GM23338 (cell line): ENCODE measurements around the gene LDLRAD3. TPM values are rescaled to one million over a fixed set of nuclear protein-coding genes. Genes with fewer than 3 reads are reported as not detected.

Source experiments
- ATAC-seq: fragments of 200-7000 bp; cut with Tn5 transposase; 3 replicates; pipeline ENCODE4 v1.9.1; 2020
- DNase-seq: peaks from one replicate; pipeline ENCODE4 v3.0.0-alpha.2; 2015; ENCODE audit warnings: low spot score
- H2AFZ ChIP-seq: fragments of 200-600 bp; sonication (generic); 2 replicates; pipeline ENCODE4 v1.8.0; 2016; ENCODE audit warnings: antibody characterized with exemption, mild to moderate bottlenecking, moderate library complexity
- H3F3A ChIP-seq: fragments of 200-600 bp; sonication (generic); replicated peaks from 2 replicates; pipeline ENCODE4 v1.8.0; 2017; ENCODE audit warnings: antibody characterized with exemption, mixed run types, low read depth
- H3K27ac ChIP-seq: fragments of 200-600 bp; sonication (generic); 2 replicates; pipeline ENCODE4 v1.6.1; 2016; ENCODE audit warnings: low read depth
- H3K27me3 ChIP-seq: fragments of 200-600 bp; sonication (generic); 2 replicates; pipeline ENCODE4 v1.8.0; 2016; ENCODE audit warnings: mild to moderate bottlenecking, mixed run types, moderate library complexity; ENCODE audit not compliant: insufficient read depth
- H3K36me3 ChIP-seq: fragments of 200-600 bp; sonication (generic); 2 replicates; pipeline ENCODE4 v1.8.0; 2016; ENCODE audit warnings: mild to moderate bottlenecking; ENCODE audit not compliant: insufficient read depth
- H3K4me1 ChIP-seq: fragments of 200-600 bp; sonication (generic); 2 replicates; pipeline ENCODE4 v1.8.0; 2016; ENCODE audit warnings: mild to moderate bottlenecking, moderate library complexity; ENCODE audit not compliant: insufficient read depth
- H3K4me2 ChIP-seq: fragments of 200-600 bp; sonication (generic); 2 replicates; pipeline ENCODE4 v1.7.1; 2017; ENCODE audit warnings: mixed run types
- H3K4me3 ChIP-seq: fragments of 200-600 bp; sonication (generic); 2 replicates; pipeline ENCODE4 v1.6.1; 2016; ENCODE audit warnings: mixed run types
- H3K79me2 ChIP-seq: fragments of 200-600 bp; sonication (generic); replicated peaks from 2 replicates; pipeline ENCODE4 v1.8.0; 2017; ENCODE audit warnings: mild to moderate bottlenecking; ENCODE audit not compliant: insufficient read depth
- H3K9me2 ChIP-seq: fragments of 200-600 bp; sonication (generic); 2 replicates; pipeline ENCODE4 v1.8.0; 2017; ENCODE audit not compliant: insufficient read depth
- H4K20me1 ChIP-seq: fragments of 200-600 bp; sonication (generic); replicated peaks from 2 replicates; pipeline ENCODE4 v1.8.0; 2017; ENCODE audit warnings: mild to moderate bottlenecking; ENCODE audit not compliant: insufficient read depth
- H3K27ac Mint-ChIP-seq: 2 replicates; pipeline ENCODE4 v1.8.0; 2020; ENCODE audit warnings: inconsistent platforms, mild to moderate bottlenecking, moderate library complexity, mixed read lengths
- H3K27me3 Mint-ChIP-seq: 3 replicates; pipeline ENCODE4 v1.8.0; 2022; ENCODE audit warnings: low read depth, mild to moderate bottlenecking, moderate library complexity, mixed read lengths, inconsistent platforms; ENCODE audit not compliant: insufficient read depth, poor library complexity
- H3K36me3 Mint-ChIP-seq: 3 replicates; pipeline ENCODE4 v1.8.0; 2021; ENCODE audit warnings: low read depth, mild to moderate bottlenecking, inconsistent platforms, moderate library complexity, mixed read lengths
- H3K4me1 Mint-ChIP-seq: 3 replicates; pipeline ENCODE4 v1.8.0; 2020; ENCODE audit warnings: mild to moderate bottlenecking, inconsistent platforms, mixed read lengths
- H3K4me3 Mint-ChIP-seq: 3 replicates; pipeline ENCODE4 v1.8.0; 2021; ENCODE audit warnings: moderate library complexity, mild to moderate bottlenecking, inconsistent platforms, mixed read lengths
- H3K9me3 Mint-ChIP-seq: 3 replicates; pipeline ENCODE4 v1.8.0; 2020; ENCODE audit warnings: moderate library complexity, mild to moderate bottlenecking, inconsistent platforms, mixed read lengths
- CREB1 ChIP-seq: fragments of 250-450 bp; sonication (Bioruptor Pico); IDR thresholded peaks from 2 replicates; pipeline ENCODE4 v1.5.0; 2020; ENCODE audit warnings: low read depth, mild to moderate bottlenecking, moderate library complexity
- CTCF ChIP-seq, 2 experiments: fragments of 200-600 bp in 1 of 2; sonication (generic) in 1 of 2; conservative IDR thresholded peaks; 2 replicates each; pipeline versions ENCODE4 v1.5.1 to v1.6.1; 2016 to 2017; ENCODE audit warnings: antibody characterized with exemption in 2 of 2, low read depth in 2 of 2, mild to moderate bottlenecking in 2 of 2, moderate library complexity in 1 of 2
- ETS1 ChIP-seq: IDR thresholded peaks from 2 replicates; pipeline ENCODE4 v1.6.1; 2016; ENCODE audit warnings: antibody characterized with exemption
- EZH2phosphoT487 ChIP-seq: fragments of 200-600 bp; sonication (generic); IDR thresholded peaks from one replicate; pipeline ENCODE4 v1.8.1; 2018; ENCODE audit warnings: antibody characterized with exemption; ENCODE audit not compliant: unreplicated experiment
- NANOG ChIP-seq: IDR thresholded peaks from 2 replicates; pipeline ENCODE4 v1.6.1; 2016; ENCODE audit warnings: antibody characterized with exemption, borderline replicate concordance
- POLR2AphosphoS5 ChIP-seq: IDR thresholded peaks from 2 replicates; pipeline ENCODE4 v1.6.1; 2016; ENCODE audit warnings: antibody characterized with exemption, low read depth
- REST ChIP-seq: IDR thresholded peaks from one replicate; pipeline ENCODE4 v1.6.1; 2018; ENCODE audit warnings: antibody characterized with exemption; ENCODE audit not compliant: unreplicated experiment
- STAT1 ChIP-seq: IDR thresholded peaks from one replicate; pipeline ENCODE4 v1.6.1; 2016; ENCODE audit warnings: antibody characterized with exemption; ENCODE audit not compliant: unreplicated experiment
- ZNF331 ChIP-seq: fragments of 250-450 bp; sonication (Bioruptor Pico); IDR thresholded peaks from 2 replicates; pipeline ENCODE4 v1.5.0; 2020; ENCODE audit warnings: low read depth, mild to moderate bottlenecking, moderate library complexity
- polyA plus RNA-seq: library from polyadenylated mRNA; unstranded; fragments of >200 nt; fragmentation: Nextera tagmentation; extraction: Ambion mirVana; gene quantifications from 2 replicates; pipeline ENCODE4 v1.2.1, GENCODE V29; 2016
- total RNA-seq: library from RNA; depleted of rRNA; stranded (reverse); fragments of >200 nt; shearing (Covaris generic); gene quantifications from 2 replicates; pipeline ENCODE4 v1.2.3, GENCODE V29; 2014

LDLRAD3 gene
- total and polyA plus RNA-seq, 2 experiments from 2014 or later = 8.5 to 19.4 TPM

GRCh38 chr11:36121054-36121453 lies 177.2 kb downstream of the LDLRAD3 start (continued):
- TF ChIP-seq REST = no peak
- no peak for TF ChIP-seq POLR2AphosphoS5
- TF ChIP-seq NANOG = no peak
- no peak for TF ChIP-seq CREB1 (CRISPR knock-in tag)
- no peak for TF ChIP-seq STAT1
- TF ChIP-seq CTCF (conservative IDR thresholded peaks at IDR 0.05; ENCODE audit: low read depth in 2 of 2) = no peak

GRCh38 chr11:36122671-36123070 lies 178.8 kb downstream of the LDLRAD3 start:
- no peak overlapping the region for H3K4me3 Mint-ChIP-seq
- ATAC-seq = no peak
- H3K27ac ChIP-seq = no peak overlapping the region

More at GRCh38 chr11:36122671-36123070, 178.8 kb downstream of the LDLRAD3 start:
- DNase-seq = no peak
- Mint-ChIP-seq H3K36me3 (peaks cover 2% of the 10 kb centered on the region; the same call in 2 of the 3 replicates), H3K4me1 (peaks cover 24% of the 10 kb centered on the region), H3K27me3 (peaks cover 4% of the 10 kb centered on the region), H3K27ac (no peak overlapping the region), H3K9me3 (no peaks in the 10 kb centered on the region)
- Histone ChIP-seq H3K27me3 (no peaks in the 10 kb centered on the region), H3F3A (no peaks in the 10 kb centered on the region), H3K79me2 (no peaks in the 10 kb centered on the region), H3K36me3 (no peaks in the 10 kb centered on the region), H3K4me1 (0 out of 2 replicates have a peak, but pooled peaks cover 5% of the 10 kb centered on the region), H4K20me1 (no peaks in the 10 kb centered on the region), H3K4me2 (no peak overlapping the region), H3K9me2 (no peaks in the 10 kb centered on the region), H2AFZ (no peak overlapping the region), H3K4me3 (no peak overlapping the region)
- TF ChIP-seq STAT1 (no peak), EZH2phosphoT487 (no peak), REST (no peak), ZNF331 (CRISPR knock-in tag) (no peak), ETS1 (no peak)
